Adrenal gland (tissue), 12 donors: Measurements from ENCODE around the gene ABHD15. TPM values are rescaled to one million over a fixed set of nuclear protein-coding genes. Genes with fewer than 3 reads are reported as not detected.
A peak's percentile ranks its signal among the peaks of the same experiment; 100 is the strongest.

Experiments
- DNase-seq, 7 donors: peaks; one replicate each; pipeline ENCODE4 v3.0.0-alpha.2; 2019 to 2020
- H3K27ac ChIP-seq, 5 donors: fragments of 200-600 bp; sonication (generic) in 4 of 5; 1 replicate in 3 of 5; 2 replicates in 2 of 5; pipeline versions ENCODE4 v1.5.1 to v1.8.0; 2016 to 2020; ENCODE audit warnings: mild to moderate bottlenecking in 1 of 5
- H3K27me3 ChIP-seq: fragments of 200-600 bp; 2 replicates; pipeline ENCODE4 v1.8.0; 2021
- H3K36me3 ChIP-seq, 2 donors: fragments of 200-600 bp; replicated peaks in 1 of 2; 1 replicate in 1 of 2; 2 replicates in 1 of 2; pipeline versions ENCODE4 v1.5.1 to v1.8.0; 2018 to 2022
- H3K4me1 ChIP-seq, 2 donors: fragments of 200-600 bp; replicated peaks in 1 of 2; 1 replicate in 1 of 2; 2 replicates in 1 of 2; pipeline versions ENCODE4 v1.5.1 to v1.8.0; 2018 to 2021
- H3K4me3 ChIP-seq, 4 donors: fragments of 200-600 bp; sonication (generic) in 3 of 4; one replicate each; pipeline ENCODE4 v1.5.1; 2016 to 2018
- H3K9me3 ChIP-seq, 3 donors: fragments of 200-600 bp; sonication (generic) in 1 of 3; replicated peaks in 1 of 3; 1 replicate in 2 of 3; 2 replicates in 1 of 3; pipeline versions ENCODE4 v1.5.1 to v1.8.0; 2016 to 2021
- POLR2A ChIP-seq, 2 donors: fragments of 450-650 bp; IDR thresholded peaks; one replicate each; pipeline ENCODE4 v1.6.1; 2017; ENCODE audit warnings: antibody characterized with exemption in 2 of 2, mild to moderate bottlenecking in 2 of 2, moderate library complexity in 1 of 2
- WGBS, 4 donors: extraction: QIAGEN DNeasy Blood & Tissue Kit in 2 of 4; methylation state at CpG; one replicate each; pipeline versions ENCODE4 v1.1.5 to v1.1.7; 2013 to 2017; 5-methylcytosine and 5-hydroxymethylcytosine counted together
- intact Hi-C, 2 donors: fragments of 100-400 bp; cut with DNase I; formaldehyde crosslinking; loops; one replicate each; pipeline versions ENCODE4 v1.14.1 to v1.15.0; 2022 to 2023
- polyA plus RNA-seq, 3 donors: library from polyadenylated mRNA; stranded (reverse); fragments of 200-250 nt in 2 of 3; fragments of 350-450 nt in 1 of 3; fragmentation: Illumina TruSeq in 1 of 3; extraction: RNeasy Lipid Tissue Mini Kit (QIAGEN cat#74804) in 1 of 3; gene quantifications; one replicate each; pipeline ENCODE4 v1.2.3, GENCODE V29; 2013 to 2014
- total RNA-seq, 9 donors: library from RNA; depleted of rRNA in 4 of 9; stranded (reverse); fragments of >200 nt in 4 of 9; fragments of 120-200 nt in 1 of 9; fragmentation: NEBNext Ultra II Directional in 1 of 9; extraction: Animal tissue kit (Norgen Biotek cat#: 25700) in 1 of 9; gene quantifications; one replicate each; pipeline versions ENCODE4 v1.1.0 to v1.2.4, GENCODE V29; 2013 to 2023
- TF ChIP-seq, protein P1 (sequence below), 6 experiments: fragments of 450-650 bp in 4 of 6; fragments of 200-600 bp in 2 of 6; sonication (generic) in 1 of 6; IDR thresholded peaks; 1 replicate in 5 of 6; 2 replicates in 1 of 6; pipeline versions ENCODE4 v1.5.1 to v1.8.0; 2016 to 2021; ENCODE audit warnings: antibody characterized with exemption in 6 of 6, mild to moderate bottlenecking in 2 of 6, moderate library complexity in 1 of 6
- donor health status: healthy with polysubstance abuse.
- donor health status: Bipolar disorder and iron deficiency.
- donor health status: DM: yes; HTN: yes; CAD: no.
- donor health status: DM: no; HTN: no; CAD: no.
- donor health status: DM: no; HTN: no; CAD: no.
- donor health status: DM: yes; HTN: yes; CAD: no.

The ABHD15 gene
- total and polyA plus RNA-seq, 12 donors = 2.9 to 11.1 (median 6.2) TPM

DNA sequence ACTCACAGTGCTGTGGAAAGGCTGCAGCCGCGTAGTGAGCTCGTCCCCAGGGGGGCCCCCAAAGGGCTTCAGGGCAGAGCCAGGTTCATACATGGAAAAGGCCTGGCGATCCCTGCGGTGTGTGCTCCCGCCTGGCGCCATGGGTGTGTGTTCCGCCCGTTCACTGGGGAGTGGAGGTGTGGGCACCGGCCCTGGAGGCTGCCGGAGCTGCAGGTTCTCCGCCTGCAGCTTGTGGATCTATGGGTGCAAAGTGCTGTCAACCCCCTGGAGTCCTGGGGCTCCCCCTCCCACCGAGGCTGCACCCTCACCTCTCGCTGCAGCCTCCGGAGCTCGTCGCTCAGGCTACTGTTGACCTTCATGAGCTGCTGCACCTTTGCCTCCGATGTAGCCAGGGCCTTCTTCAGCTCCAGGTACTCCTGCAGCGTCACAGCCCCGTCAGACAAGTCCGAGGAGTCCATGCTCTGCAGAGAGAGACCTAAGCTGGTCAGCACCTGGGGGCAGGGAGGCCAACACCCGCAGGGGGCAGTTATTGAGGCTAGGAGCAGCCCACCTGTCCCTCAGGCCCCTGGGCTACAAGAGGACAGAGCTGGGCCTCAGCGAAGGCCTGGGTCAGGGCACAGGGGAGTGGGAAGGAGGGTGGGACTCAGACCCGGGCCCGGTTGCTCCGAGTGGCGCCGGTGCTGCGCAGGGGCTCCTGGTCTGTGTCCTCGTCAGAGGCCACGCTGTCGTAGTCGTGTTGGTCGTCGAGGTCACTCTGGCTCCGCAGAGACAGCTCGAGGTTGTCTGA lies 9.6 kb upstream of the ABHD15 start:
- WGBS, 4 donors = 90 to 94% (median 92%) methylated on average over 13 to 37 of the region's 37 CpGs
- H3K36me3 ChIP-seq = peaks cover 0 to 52% of the 10 kb centered on the region in 2 donors
- no peaks in the 10 kb centered on the region for H3K9me3 ChIP-seq
- no peak for TF ChIP-seq POLR2A (IDR thresholded peaks at IDR 0.05)
- TF ChIP-seq, protein P1, sequence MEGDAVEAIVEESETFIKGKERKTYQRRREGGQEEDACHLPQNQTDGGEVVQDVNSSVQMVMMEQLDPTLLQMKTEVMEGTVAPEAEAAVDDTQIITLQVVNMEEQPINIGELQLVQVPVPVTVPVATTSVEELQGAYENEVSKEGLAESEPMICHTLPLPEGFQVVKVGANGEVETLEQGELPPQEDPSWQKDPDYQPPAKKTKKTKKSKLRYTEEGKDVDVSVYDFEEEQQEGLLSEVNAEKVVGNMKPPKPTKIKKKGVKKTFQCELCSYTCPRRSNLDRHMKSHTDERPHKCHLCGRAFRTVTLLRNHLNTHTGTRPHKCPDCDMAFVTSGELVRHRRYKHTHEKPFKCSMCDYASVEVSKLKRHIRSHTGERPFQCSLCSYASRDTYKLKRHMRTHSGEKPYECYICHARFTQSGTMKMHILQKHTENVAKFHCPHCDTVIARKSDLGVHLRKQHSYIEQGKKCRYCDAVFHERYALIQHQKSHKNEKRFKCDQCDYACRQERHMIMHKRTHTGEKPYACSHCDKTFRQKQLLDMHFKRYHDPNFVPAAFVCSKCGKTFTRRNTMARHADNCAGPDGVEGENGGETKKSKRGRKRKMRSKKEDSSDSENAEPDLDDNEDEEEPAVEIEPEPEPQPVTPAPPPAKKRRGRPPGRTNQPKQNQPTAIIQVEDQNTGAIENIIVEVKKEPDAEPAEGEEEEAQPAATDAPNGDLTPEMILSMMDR (IDR thresholded peaks at IDR 0.05) = no peak
- peaks cover 14 to 16% of the 10 kb centered on the region in 2 donors for H3K4me1 ChIP-seq
- DNase-seq = peak in 2 of 7 donors; percentile 15 to 17
- intact Hi-C loops = loop anchor here in 1 of 2 donors (5.0 kb wide), 1 partner anchor 36 kb away; no protein-coding TSS in a partner anchor
- H3K4me3 ChIP-seq = no peak overlapping the region
- H3K27me3 ChIP-seq = no peaks in the 10 kb centered on the region
- no peak overlapping the region for H3K27ac ChIP-seq

DNA sequence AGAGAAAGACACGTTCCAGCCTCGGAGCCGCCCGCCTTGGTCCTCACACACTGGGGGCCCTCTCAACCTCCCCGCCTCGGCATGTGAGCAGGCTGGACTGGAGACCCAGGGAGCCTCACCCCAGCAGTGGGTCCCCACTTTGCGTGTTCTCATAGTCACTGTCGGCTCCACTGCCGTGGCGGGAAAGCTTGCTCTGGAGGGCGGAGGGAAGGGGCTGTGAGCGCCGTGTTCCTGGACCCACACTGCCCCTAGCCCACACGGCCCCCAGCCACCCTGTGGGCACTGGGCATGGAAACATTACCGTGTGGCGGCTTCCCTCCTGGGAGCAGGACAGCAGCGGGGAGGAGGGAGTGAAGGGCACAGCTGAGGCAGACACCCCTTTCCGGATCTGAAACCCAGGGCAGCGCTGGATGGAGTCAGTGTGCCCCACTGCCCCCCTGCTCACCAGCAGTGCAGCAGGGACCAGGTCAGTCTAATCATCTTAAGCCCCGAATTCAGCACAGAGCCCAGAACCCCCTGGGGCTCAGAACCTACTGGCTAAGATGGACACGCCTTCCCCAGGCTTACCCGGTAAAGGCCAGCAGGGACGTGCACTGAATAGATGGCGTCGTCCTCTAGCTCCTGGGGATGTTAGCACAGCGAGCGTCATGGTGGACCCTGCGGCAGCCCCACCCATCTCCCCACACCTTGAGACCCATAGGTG lies 8.8 kb upstream of the ABHD15 start:
- H3K4me1 ChIP-seq = peaks cover 14 to 16% of the 10 kb centered on the region in 2 donors
- intact Hi-C loops = loop anchor here in 1 of 2 donors (5.0 kb wide), 1 partner anchor 37 kb away; no protein-coding TSS in a partner anchor
- H3K27ac ChIP-seq = no peak overlapping the region
- H3K36me3 ChIP-seq = peaks cover 0 to 52% of the 10 kb centered on the region in 2 donors
- no peak overlapping the region for H3K4me3 ChIP-seq
- TF ChIP-seq, protein P1 (IDR thresholded peaks at IDR 0.05) = no peak
- TF ChIP-seq POLR2A (IDR thresholded peaks at IDR 0.05) = no peak
- 88 to 93% (median 92%) methylated on average over 15 to 28 of the region's 28 CpGs for WGBS, 4 donors
- peak in 1 of 7 donors; percentile 22 for DNase-seq
- H3K9me3 ChIP-seq = no peaks in the 10 kb centered on the region
- H3K27me3 ChIP-seq = no peaks in the 10 kb centered on the region

DNA sequence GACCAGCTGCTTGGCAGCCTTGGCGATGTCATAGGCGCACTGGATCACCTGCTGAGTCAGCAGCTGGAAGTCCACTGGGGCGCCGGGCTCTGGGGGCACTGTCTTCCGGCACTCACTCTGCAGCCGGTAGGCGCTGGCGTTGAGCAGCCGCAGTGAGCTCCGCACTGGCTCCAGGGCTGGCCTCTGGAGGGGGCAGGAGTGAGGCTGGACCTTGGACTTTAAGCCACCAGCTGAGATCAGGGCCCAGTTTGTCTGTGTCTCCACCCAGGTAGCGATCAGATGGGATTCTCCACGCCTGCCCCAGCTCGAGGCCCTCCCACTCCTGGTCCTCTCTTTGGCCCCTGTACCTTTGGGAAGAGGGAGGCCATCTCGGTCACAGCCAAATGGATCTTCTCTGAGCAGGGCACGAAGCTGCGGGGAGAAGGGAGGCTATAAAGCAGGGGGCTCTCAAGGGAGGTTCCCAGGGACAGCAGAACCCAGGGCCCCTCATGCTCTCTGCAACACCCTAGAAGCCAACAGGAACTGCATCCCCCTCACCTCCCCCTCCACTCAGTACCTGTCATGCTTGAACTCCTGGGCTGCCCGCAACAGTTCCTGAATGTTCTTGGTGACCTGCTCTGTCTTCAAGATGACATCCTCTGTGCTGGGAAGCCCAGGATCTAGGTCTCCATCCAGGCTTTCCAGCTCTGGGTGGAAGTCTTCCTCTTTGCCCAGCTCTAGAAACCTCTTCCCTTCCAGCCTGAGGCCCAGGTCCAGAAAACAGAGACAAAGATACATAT lies 8.1 kb upstream of the ABHD15 start:
- 89 to 100% (median 92%) methylated on average over 1 to 17 of the region's 17 CpGs for WGBS, 4 donors

More for the DNA sequence above, 8.1 kb upstream of the ABHD15 start:
- H3K27ac ChIP-seq = no peak overlapping the region
- TF ChIP-seq POLR2A (IDR thresholded peaks at IDR 0.05) = no peak
- TF ChIP-seq, protein P1 (IDR thresholded peaks at IDR 0.05) = no peak
- H3K27me3 ChIP-seq = no peaks in the 10 kb centered on the region
- no peak overlapping the region for H3K4me3 ChIP-seq
- intact Hi-C loops = loop anchor here in 1 of 2 donors (5.0 kb wide), 1 partner anchor 37 kb away; no protein-coding TSS in a partner anchor
- H3K9me3 ChIP-seq = no peaks in the 10 kb centered on the region
- H3K4me1 ChIP-seq = peaks cover 14 to 16% of the 10 kb centered on the region in 2 donors
- H3K36me3 ChIP-seq = peaks cover 0 to 52% of the 10 kb centered on the region in 2 donors
- peak in 2 of 7 donors; percentile 6 to 21 for DNase-seq
